Measurements from ENCODE around the gene INSC.

GRCh38 chr11:15192005-15192556 is 77.4 kb downstream of the INSC start:
- TF ChIP-seq CTCF (IDR thresholded peaks at IDR 0.05) (no peak), POLR2A (IDR thresholded peaks at IDR 0.05) (no peak)

Measured in heart left ventricle (tissue), 13 donors.